NCI-H1417 (cell line): Measurements from ENCODE around the gene LARGE2.

Experiments
- DNase-seq, 3 experiments: peaks; one replicate each; lab custom pipeline; 2025; lab: John Stamatoyannopoulos, UW

LARGE2 gene

DNA sequence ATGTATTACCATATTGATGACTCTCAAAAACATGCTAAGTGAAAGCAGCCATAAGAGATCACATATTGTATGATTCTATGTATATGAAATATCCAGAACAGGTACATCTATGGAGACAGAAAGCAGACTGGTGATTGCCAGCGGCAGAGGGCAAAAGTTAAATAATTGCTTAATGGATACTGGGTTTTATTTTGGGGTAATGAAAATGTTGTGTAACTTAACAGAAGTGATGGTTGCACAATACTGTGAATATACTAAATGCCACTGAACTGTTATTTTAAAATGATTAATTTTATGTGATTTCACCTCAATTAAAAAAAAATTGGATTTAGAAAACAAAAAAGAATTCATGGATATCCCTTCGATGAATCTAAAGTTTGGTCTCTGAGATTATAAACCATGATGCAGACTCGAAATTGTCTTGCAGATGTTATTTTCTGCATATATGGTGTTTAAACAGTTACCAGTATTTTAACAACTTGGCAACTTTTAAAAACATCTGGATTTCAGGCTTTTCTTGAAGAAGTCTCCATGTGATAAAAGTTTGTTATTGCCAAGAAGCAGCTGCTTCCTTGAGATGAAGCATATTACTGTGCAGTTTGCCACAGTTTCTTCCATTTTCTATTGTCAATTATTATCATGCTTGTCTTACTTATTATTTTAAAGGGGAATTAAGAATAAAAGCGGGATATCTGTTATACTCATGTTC lies 38.1 kb downstream of the LARGE2 start:
- DNase-seq = no peak

GRCh38 chr11:45961751-45962240 lies 39.3 kb downstream of the LARGE2 start:
- DNase-seq = no peak

GRCh38 chr11:45964911-45965389 lies 42.5 kb downstream of the LARGE2 start:
- DNase-seq = peak; percentile 62 to 82 (median 81)

DNA sequence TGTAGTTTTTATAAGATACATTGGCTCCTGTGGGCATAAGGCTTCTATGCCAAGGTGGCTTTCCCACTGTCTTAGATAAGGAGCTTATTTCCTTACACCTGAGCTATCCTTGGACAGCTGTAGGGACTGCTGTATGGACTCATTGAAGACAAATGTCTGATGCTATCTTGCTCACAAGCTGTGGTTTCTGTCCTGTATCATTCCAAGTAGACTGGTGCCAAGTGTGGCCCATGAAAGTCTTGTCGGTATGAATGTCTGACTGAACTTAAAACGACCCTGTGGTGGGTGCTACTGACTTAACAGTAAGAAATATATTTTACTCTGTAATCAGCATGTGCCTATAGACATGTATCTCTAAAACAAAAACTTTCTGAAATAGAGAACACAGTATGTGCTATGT lies 45.0 kb downstream of the LARGE2 start:
- DNase-seq = no peak

DNA sequence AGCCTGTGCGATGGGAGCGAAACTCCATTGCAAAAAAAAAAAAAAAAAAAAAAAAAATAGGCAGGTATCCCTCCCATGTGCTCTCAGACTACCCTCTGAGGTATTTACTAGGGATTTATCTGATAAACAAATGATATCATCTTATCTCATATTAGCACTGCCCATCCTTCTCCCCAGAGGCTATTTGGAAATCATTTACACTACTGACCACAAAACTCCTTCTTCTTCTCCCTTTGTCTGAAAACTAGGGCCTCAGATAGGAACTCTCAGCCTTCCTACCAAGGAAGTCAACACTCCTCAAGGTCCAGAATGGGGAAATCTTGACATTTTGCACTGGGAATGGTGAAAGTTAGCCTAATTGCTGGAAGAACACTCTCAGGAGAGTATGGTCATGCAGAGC lies 46.4 kb downstream of the LARGE2 start:
- no peak for DNase-seq

- DNase-seq = no peak
Observed at GRCh38 chr11:45973601-45974000, 51.1 kb downstream of the LARGE2 start.

DNA sequence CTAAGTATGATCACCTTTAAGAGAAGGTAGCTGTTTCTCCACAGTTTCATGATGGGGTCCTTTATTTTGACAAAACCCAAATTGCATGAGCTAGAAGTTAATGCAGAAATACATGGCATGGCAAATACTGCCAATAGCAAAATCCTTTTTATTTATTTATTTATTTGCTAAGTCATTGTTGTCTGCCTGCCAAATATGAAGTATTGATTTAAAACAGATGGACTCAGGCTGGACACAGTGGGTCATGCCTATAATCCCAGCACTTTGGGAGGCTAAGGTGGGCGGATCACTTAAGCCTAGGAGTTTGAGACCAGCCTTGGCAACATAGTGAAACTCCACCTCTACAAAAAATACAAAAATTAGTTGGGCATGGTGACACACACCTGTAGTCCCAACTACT lies 52.4 kb downstream of the LARGE2 start:
- DNase-seq = no peak
